CD4-positive, alpha-beta T cell treated with Interleukin-2 at 100 ng/mL for 4 hours (primary cell): ENCODE results near the gene PLXNC1.

Experiments used
- DNase-seq: peaks from one replicate; pipeline ENCODE4 v3.0.0-alpha.2; 2020; ENCODE audit warnings: low spot score

Gene PLXNC1

GRCh38 chr12:94147991-94148738 lies at the start of gene PLXNC1:
PLXNC1 (plus strand) TSS chr12:94148577; CDS start chr12:94148972, 395 bp downstream.
- DNase-seq, result peak; percentile 75

- DNase-seq, result no peak
Measured at GRCh38 chr12:94099191-94099590, 49.2 kb upstream of the PLXNC1 start.

- no peak for DNase-seq
Measured at GRCh38 chr12:94099632-94100031, 48.7 kb upstream of the PLXNC1 start.

- peak; percentile 18 for DNase-seq
Measured at GRCh38 chr12:94100211-94100627, 48.2 kb upstream of the PLXNC1 start.

GRCh38 chr12:94100990-94101737 lies 47.2 kb upstream of the PLXNC1 start:
- DNase-seq, result peak; percentile 78

GRCh38 chr12:94101738-94102660 lies 46.4 kb upstream of the PLXNC1 start:
- peak; percentile 92 for DNase-seq

GRCh38 chr12:94103986-94104385 lies 44.4 kb upstream of the PLXNC1 start:
- no peak for DNase-seq

GRCh38 chr12:94107910-94108309 lies 40.5 kb upstream of the PLXNC1 start:
- no peak for DNase-seq

- DNase-seq, result no peak
Measured at GRCh38 chr12:94109160-94109559, 39.2 kb upstream of the PLXNC1 start.

- no peak for DNase-seq
Measured at GRCh38 chr12:94110258-94110657, 38.1 kb upstream of the PLXNC1 start.

- no peak for DNase-seq
Measured at GRCh38 chr12:94111302-94111701, 37.1 kb upstream of the PLXNC1 start.

GRCh38 chr12:94112121-94112520 lies 36.3 kb upstream of the PLXNC1 start:
- no peak for DNase-seq

GRCh38 chr12:94114166-94114565 lies 34.2 kb upstream of the PLXNC1 start:
- DNase-seq, result no peak

GRCh38 chr12:94116191-94116590 lies 32.2 kb upstream of the PLXNC1 start:
- DNase-seq, result no peak

GRCh38 chr12:94121886-94122285 lies 26.5 kb upstream of the PLXNC1 start:
- no peak for DNase-seq

- no peak for DNase-seq
Measured at GRCh38 chr12:94122591-94122990, 25.8 kb upstream of the PLXNC1 start.

- DNase-seq, result no peak
Measured at GRCh38 chr12:94123127-94123526, 25.2 kb upstream of the PLXNC1 start.

GRCh38 chr12:94126067-94126466 lies 22.3 kb upstream of the PLXNC1 start:
- DNase-seq, result no peak

GRCh38 chr12:94127239-94128131 lies 20.9 kb upstream of the PLXNC1 start:
- DNase-seq, result no peak

GRCh38 chr12:94128280-94128679 lies 20.1 kb upstream of the PLXNC1 start:
- DNase-seq, result no peak
